GM12865 (cell line): ENCODE measurements around the gene SLC6A4.
"Not testable (repeated sequence)": the region's sequence is repeated elsewhere in the genome, so short reads cannot be mapped to it uniquely, and the experiment has no call there.

Experiments used
- DNase-seq: peaks from one replicate; pipeline ENCODE4 v3.0.0; 2010; ENCODE audit warnings: low read depth
- H3K4me3 ChIP-seq: 2 replicates; pipeline ENCODE4 v1.5.1; 2011; ENCODE audit warnings: mild to moderate bottlenecking, low read depth, low read length, control low read depth
- CTCF ChIP-seq: IDR thresholded peaks from 2 replicates; pipeline ENCODE4 v1.5.1; 2011; ENCODE audit warnings: low read length, control low read depth, low read depth, inconsistent platforms; ENCODE audit not compliant: insufficient read depth; ENCODE audit errors: missing control alignments

SLC6A4 gene

GRCh38 chr17:30234964-30235363 lies 533 bp downstream of the SLC6A4 start:
- peak overlapping the region; percentile 40 for H3K4me3 ChIP-seq
- TF ChIP-seq CTCF: no peak
- peak; percentile 87 for DNase-seq

GRCh38 chr17:30234296-30234695 lies 1.2 kb downstream of the SLC6A4 start:
- DNase-seq: no peak
- no peak for TF ChIP-seq CTCF
- H3K4me3 ChIP-seq: no peak overlapping the region

GRCh38 chr17:30232824-30233427 lies 2.6 kb downstream of the SLC6A4 start:
- no peak for TF ChIP-seq CTCF
- no peak for DNase-seq
- no peak overlapping the region for H3K4me3 ChIP-seq

GRCh38 chr17:30232015-30232823 lies 3.3 kb downstream of the SLC6A4 start:
- no peak for TF ChIP-seq CTCF
- DNase-seq: no peak
- H3K4me3 ChIP-seq: no peak overlapping the region

- no peak for DNase-seq
- no peak for TF ChIP-seq CTCF
- no peak overlapping the region for H3K4me3 ChIP-seq
Measured at GRCh38 chr17:30230596-30231125, 4.8 kb downstream of the SLC6A4 start.

- not testable (repeated sequence) for DNase-seq, H3K4me3 ChIP-seq
Measured at GRCh38 chr17:30230009-30230408, 5.5 kb downstream of the SLC6A4 start.

- no peak for TF ChIP-seq CTCF
- DNase-seq: no peak
- no peak overlapping the region for H3K4me3 ChIP-seq
Measured at GRCh38 chr17:30229012-30229411, 6.5 kb downstream of the SLC6A4 start.
